Stimulated activated CD4-positive, alpha-beta T cell treated with anti-CD3 and anti-CD28 coated beads, Interleukin-1b, Interleukin-23, amount 100 ng/mL, for 24 hours (primary cell): Measurements from ENCODE around the gene TIMP4.

ENCODE experiments used
- DNase-seq, 4 experiments: peaks; one replicate each; pipeline ENCODE4 v3.0.0-alpha.2; 2020; ENCODE audit warnings: low read depth in 4 of 4, low spot score in 1 of 4

The TIMP4 gene

DNA sequence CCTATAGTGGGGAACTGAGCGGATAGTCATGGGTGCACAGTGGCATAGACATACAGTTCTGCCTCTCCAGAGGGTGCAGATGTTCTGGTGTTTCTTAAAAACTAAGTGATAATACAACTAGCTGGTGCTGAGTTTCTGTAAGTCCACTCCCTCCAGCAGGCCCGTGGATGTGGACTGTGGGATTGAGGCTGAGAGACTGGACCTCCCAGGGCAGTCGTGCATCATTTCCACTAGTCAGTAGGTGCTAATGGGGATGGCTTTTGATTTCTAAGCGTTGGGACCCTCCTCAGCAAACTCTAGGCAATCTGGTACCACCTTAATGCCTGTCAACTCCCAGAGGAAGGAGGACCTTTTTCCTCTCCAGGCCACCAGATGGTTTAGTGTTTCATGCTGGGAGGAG, 27.3 kb upstream of the TIMP4 start:
- no peak for DNase-seq

DNA sequence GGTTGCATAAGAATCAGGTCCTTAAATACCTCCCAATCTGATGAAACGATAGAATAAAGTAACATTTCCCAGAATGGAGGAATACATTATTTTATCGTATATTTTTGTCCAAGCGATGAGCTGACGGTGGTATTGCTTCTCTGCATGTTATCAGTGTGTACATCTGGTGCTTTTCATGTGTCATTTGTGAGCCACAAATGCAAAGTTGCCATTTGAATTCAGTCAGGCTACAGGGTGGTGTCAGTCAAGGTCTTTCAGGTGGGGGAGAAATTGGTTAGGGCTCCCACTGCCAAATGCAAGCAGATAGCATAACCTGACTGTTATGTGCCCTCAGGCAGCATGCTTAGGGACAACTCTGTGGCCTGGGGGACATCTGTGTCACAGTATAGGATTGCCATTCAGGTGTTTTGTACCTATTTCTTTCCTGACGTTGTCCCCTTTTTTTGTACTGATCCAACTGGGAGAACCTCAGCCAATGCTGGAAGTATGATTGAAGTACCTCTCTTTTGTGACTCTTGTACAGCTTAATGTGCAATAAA, 26.5 kb upstream of the TIMP4 start:
- DNase-seq = no peak

DNA sequence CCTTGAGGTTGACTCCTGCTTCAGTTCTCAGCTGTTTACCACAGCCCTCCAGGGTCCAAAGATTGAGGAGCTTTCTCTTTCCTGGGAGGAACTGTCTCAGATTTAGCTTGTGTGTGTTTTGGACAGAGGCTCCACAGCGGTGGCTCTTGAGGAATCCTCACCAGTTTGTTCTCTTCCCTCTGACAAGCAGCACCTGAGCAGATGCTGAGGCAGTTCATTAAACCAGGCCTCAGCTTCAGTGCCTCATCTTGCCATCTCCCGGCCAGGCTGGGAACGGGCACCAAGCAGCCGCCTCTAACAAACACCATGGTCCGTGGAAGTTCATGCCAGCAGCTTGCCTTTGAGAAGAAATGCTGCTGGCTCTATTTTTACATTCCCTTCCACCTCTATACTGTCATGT, 25.8 kb upstream of the TIMP4 start:
- DNase-seq = no peak

DNA sequence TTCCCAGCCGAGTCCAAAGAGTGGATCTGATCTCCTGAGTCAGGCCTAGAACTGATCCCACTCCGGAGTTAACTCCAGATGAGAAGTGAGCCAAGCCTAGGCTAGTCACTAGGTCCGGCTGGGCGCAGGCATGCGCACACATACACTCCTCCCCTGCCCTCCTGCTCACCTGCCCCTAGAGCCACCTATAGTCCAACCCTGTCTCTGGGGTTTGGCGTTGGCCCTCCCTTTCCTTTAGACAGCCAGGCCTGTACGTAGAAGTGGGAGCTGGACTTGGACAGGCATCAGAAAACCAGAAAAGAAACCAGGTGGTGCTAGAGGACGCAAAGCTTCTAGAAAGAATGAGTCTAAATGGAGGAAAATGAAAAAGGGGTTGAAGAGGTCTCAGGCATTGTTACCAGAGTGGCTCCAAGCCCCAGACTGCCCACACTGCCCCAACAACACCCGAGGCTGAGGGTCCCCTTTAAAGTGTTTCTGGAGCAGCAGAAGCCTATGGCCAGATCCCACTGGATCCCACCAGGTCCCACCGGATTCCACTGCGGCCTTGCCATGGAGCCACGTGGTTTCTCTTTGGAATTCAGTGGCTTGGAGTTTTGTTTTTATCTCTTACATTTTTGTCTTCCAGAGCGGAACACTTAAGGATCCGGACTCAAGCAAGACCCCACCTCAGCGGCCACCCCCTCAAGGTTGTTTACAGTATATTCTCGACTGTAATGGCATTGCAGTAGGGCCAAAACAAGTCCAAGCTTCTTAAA, 24.2 kb upstream of the TIMP4 start:
- no peak for DNase-seq

DNA sequence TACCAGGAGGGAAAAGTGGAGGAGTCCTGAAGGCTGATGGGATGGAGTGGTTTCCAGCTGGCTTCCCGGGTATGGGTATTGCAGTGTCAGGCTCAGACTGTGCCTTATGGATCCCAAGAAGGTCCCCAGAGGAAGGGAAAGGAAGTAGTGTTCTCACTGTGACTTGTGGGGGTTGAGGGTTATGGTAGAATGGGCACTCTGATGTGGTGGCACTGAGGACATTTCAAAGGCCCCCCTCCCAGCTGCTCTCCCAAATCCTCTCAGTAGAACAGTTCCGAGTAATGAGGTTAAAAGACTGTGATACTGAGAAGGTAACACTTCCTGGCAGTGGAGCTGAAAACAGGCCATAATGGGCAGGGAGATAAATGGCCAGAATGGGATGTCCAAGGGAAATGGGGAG, 23.1 kb upstream of the TIMP4 start:
- no peak for DNase-seq

DNA sequence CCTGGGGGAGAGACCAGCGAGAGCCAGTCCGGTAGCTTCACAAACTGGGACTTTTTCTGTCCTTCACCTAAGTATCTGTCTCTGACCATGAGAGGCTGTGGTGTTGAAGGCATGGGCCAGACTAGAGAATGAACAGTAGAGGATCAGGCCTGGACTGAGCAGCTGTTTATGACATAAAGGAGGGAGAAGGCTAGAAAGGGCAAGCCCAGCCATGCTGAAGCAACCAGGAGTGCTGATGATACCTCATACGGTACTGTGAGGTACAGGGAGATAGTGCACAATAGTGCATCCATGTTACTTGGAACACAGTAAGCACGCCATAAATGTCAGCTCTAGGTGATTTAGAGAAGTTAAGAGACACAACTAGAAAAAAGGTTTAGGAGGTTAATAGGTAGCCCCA, 22.6 kb upstream of the TIMP4 start:
- DNase-seq = no peak

DNA sequence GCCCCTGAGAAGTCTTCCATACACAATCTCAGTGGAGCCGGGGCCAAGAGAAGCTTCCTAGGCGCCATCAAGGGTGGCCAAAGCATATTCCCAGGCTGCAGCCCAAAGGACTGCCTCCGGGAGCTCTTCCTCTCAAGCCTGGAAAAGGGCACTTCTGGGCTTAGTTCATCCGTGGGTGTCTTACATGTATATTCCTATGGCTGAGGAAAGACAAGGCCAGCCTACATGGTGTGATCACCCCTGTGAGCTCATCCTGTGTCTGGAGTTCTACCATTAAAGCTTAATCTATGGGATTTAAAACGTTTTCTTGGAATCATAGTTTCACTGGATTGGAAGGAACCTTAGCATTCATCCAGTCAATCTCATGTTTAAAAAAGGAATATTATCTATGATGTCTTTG, 21.9 kb upstream of the TIMP4 start:
- no peak for DNase-seq

DNA sequence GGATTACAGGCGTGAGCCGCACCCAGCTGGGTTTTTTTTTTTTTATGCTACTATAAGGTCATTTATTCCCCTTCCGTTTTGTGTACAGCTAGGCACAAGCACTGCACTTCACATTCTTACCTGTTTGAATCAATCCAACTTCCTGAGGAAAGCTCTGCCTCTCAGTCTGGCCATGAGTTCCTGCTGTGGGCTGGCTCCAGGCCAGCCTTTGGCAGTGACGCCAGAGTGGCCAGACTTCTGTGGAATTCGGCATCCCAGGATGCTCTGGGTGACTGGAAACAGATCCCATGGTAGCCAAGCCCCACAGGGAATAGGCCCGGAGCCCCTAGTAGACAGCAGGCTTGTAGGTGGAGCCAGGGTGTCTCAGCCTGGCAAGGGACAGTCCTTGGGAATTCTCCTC, 21.5 kb upstream of the TIMP4 start:
- DNase-seq = no peak

DNA sequence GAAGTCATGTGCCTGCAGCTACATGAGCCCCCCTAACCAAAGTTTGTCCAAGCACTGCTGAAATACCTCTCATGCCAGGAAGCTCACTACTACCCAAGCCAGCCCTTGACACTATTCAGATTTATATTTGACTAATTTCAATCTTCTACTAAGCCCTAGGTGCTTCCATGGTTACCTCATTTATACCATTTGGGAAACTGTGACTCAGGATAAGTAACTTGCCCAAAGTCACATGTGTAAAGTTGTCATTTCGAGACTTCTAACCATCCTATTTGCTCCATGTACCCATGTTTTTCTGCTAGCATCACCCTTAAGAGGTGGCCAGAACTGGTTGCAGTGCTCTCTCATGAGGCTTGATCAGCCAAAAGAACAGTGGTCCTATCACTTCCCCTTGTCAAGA, 20.7 kb upstream of the TIMP4 start:
- DNase-seq = no peak

DNA sequence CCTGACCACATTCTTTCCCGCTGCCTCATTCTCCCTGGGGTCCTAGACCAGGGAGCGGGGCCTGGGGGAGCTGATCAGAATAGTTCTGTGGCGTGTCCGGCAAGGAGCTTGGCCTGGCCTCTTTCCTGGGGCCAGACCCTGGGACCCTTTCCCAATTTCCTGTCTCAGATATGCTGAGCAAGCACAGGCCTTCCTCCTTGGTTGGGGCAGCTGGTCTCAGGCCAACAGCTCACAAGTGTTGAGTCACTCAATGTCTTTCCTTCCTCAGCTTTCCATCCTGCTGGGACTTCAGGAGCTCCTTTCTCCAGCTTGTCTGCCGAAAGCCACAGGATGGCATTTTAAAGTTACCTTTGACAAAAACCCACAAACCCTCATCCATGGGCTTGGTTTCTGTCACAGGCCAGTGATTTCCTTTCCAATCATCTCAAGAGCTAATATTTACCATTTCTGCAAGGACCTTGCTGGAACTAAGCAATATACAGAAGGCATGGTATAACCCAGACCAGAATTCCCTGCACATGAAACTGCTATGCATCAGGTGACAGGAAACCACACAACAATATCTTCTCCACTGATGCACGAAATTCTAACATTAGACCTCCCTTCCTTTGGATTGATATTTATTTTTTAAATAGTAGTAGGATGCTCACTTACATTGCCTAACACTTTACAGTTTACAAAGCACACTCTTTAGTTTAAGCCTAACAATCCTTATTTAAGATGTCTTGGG, 19.5 kb upstream of the TIMP4 start:
- no peak for DNase-seq

DNA sequence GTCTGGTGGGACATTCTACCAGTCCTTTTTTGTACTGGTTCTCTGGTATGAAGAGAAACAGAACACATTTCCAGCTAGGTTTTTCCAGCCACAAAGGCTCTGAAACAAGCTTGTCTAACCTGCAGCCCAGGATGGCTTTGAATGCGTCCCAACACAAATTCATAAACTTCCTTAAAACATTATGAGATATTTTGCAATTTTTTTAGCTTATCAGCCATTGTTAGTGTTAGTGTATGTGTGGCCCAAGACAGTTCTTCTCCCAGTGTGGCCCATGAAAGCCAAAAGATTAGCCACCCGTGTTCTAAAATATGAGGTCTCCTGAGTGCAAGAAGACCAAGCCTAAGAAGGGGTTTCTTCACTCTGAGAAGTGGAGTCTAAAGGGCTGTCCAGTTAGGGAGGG, 18.4 kb upstream of the TIMP4 start:
- DNase-seq = no peak

DNA sequence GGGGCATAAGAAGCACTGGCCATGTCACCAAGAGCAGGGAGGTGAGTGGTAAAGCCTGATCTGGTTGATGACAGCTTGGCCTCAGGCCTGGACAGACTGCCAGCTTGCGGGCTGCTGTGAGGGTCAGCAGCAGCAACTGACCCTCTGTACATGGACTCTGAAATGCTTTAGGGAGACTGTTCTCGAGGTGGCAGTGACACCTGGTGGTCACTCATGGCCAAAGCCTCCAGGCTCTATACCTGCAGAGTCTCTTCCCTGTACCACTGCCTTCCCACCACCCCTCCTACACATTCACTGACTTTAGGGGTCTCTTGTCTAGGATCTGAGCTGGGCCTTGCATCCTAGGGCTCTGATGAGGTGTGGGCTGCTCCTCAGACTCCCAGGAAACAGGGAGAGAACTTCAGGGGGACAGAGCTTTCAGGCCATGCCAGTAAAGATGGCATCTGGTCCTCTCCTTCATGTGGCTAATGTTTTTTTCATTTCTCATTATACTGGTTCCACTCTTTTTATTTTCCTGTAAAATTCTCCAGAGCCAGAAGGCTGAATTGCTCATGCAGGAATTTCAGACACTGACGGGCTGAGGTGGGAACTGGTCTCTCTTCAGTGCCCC, 17.2 kb upstream of the TIMP4 start:
- no peak for DNase-seq

DNA sequence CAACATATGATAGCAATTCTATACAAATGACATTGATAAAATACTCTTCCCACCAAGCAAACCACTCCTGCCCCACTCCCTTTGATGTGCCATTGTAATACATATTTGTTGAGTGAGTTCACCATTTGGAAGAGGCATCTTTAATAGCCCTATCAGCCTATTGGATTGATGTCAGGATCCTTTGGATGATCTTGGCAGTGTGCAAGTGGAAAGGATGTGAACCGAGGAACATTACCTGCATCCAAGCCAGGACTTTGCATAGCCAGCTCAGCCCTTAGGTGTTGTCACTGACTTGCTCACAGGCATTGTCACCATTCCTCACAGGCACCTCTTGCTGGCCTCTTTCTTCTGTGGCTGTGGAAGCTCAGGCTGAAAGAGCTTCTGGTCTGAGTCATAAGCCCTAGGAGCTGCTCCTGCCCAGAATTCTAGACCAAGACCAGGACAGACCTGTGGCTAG, 16.5 kb upstream of the TIMP4 start:
- no peak for DNase-seq

DNA sequence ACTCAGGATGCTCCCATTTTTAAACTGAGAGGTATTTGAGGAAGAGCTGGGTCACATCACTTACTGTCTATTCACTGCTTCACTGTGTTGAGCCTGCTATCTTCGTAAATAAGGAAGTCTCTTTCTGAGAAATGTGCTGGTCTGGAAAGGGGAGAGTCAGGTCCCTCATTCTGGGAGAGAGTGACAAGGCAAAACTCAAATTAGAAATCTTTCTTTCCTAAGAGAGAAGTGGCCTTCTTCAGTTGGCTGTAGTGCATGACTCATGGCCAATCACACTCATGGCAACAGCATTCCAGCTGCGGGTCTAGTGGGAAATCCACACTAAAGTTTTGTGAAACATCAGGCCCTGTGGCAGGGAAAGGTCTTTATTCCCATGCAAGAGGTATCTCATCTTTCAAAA, 11.5 kb upstream of the TIMP4 start:
- no peak for DNase-seq

DNA sequence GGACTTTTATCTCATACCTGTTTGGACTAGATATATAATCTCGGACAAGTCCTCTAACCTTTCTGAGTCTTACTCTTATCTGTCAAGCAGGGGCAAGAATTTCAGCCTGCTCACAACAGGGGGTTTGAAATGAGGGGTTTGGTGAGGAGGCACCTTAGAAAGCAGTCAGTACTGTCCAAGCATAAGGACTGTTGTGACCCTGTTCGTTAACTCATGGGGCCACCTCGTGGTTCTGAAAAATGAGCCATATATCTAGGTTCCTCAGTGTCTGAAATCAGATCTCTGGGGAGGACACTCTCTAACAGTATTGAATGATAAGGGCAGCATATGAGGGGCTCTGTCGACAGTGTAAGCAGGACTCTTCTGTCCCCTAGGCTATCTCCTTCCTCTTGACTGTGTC, 7.2 kb upstream of the TIMP4 start:
- DNase-seq = no peak

DNA sequence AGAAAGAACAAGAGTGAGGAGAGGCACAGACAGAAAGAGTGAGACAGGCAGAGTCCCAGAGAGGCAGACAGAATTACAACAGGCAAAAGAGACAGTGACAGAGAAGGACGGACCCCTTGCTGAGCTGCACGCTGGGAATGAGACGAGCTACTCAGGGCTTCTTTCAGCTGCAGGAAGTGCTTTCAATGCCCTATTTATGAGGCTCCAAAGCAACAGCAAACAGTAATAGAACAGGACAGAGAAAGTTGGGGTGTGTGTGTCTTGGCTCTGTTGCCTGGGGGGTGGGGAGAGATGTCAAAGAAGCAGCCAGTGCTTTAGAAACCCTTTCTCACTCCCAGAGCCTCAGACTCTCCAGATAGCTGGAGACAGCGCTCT, 502 bp upstream of the TIMP4 start:
- DNase-seq = no peak

DNA sequence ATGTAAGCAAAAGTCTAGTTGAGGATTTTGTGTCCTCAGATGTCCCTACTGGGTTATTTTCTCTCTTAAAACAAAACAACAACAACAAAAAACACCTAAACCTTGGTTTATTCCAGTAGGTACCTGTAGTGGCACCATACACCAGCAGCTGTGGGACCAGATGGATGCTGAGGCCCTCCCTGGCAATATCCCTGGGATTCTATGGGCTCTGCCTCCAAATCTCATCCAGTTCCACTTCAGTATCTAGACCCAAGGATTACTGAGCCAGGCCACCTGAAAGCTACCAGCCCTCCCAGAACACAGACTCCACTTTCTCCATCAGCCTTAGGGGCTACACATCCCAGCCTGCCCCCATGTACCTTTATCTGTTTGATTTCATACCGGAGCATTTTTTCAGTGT, 1.7 kb downstream of the TIMP4 start:
- no peak for DNase-seq

DNA sequence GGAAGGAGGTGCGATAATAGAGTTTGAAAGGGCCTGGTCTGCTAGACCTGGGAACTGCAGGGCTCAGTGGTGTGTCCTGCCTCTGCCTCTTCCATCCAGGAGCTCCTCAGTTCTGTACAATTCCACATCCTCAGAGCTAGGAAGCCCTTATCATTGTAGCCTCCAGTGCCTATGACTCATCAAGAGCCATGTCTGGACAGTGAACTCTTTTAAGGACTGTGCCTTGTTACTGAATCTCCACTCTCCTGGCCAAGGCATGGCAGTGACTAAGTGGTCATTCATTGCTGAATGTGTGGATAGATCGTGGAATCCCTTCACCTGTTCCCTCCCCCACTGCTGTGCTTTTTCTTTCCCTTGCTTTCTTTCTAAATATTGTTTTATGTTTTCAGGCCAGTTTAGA, 2.9 kb downstream of the TIMP4 start:
- DNase-seq = no peak

DNA sequence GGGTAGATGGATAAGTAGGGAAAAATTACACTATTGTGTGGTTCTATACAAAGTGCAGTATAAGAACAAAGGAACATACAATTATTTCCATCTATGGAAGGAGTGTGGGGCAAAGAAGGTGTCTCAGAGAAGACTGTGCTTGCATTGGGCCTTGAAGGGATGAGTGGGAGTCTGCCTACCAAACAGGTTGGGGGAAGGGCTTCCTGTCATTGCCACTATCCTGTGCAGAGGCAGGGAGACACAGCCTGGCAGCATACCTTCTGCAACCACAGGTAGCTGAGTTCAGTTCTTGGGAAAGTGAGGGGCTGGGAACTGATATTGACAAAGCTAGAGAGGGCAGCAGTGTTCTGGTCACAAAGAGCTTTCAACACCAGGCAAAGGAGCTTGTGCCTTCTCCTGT, 3.4 kb downstream of the TIMP4 start:
- no peak for DNase-seq

DNA sequence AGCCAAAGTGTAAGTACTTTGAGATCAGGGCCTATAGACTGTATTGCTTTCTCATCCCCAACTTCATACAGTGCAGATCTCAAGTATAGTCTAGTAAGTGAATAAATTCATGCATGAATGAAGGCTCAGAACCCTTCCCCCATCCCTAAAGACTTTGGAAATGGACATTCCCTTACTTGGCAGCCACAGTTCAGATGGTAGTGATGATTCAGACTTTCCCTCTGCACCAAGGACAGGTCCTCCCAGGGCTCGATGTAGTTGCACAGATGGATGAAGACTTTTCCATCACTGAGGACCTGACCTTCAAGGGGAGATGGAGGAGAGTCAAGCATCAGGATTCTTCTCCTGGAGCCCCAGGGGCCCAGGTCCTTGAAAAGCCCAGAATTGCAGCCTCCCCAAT, 4.6 kb downstream of the TIMP4 start:
- DNase-seq = no peak

DNA sequence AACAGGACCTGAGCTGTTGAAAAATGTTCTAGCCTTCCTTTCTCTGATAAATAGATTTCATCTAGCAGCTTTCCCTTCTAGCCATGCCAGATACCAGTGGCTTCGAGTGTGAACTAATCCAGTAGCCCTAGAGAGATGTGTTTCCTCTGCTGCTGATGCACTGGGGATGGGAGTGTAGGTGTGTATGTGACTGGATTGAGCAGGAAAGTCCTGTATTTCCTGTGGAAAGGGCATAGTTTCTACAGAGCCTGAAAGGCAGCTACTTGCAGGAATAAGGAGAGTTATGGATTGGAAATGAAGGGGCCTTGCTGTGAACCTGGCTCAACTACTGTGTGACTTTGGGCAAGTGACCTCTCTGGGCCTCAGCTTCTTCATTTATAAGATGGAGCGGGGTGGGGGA, 8.6 kb downstream of the TIMP4 start:
- DNase-seq = no peak

DNA sequence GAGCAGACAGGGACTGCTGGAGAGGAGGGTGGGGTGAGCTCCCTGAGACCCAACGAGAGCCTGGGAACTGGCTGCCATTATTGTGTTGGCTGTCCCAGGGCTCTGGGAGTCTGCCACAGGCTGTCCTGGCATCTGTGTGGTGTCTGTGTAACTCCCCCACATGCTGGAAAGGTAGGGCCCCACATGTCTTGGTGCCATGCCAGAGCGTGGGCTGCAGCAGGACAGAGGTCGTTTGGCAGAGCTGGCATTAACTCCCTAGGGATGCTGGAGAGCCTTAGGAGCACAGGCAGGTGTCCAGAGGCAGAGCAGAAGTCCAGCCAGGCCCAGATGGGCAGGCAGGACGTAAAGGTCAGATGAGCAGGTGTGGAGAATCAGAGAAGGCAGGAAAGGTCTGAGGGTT, 9.7 kb downstream of the TIMP4 start:
- DNase-seq = no peak
